ENCODE measurements around the gene RBM47.
A peak's percentile ranks its signal among the peaks of the same experiment; 100 is the strongest.
"Not testable (repeated sequence)": the region's sequence is repeated elsewhere in the genome, so short reads cannot be mapped to it uniquely, and the experiment has no call there.

RBM47 gene

GRCh38 chr4:40434126-40434687 is 195.5 kb downstream of the RBM47 start:
- no peak for DNase-seq

GRCh38 chr4:40432504-40432903 is 197.2 kb downstream of the RBM47 start:
- DNase-seq, result no peak

- not testable (repeated sequence) for DNase-seq
Measured at GRCh38 chr4:40427871-40428270, 201.8 kb downstream of the RBM47 start.

GRCh38 chr4:40427128-40427527 is 202.5 kb downstream of the RBM47 start:
- peak; percentile 80 for DNase-seq

GRCh38 chr4:40425799-40426574 is 203.7 kb downstream of the RBM47 start:
- no peak for DNase-seq

GRCh38 chr4:40423735-40424134 is 205.9 kb downstream of the RBM47 start:
- peak; percentile 34 for DNase-seq

GRCh38 chr4:40421839-40422708 is 207.6 kb downstream of the RBM47 start:
- DNase-seq, result no peak

GRCh38 chr4:40419231-40419912 is 210.3 kb downstream of the RBM47 start:
- DNase-seq, result no peak

- DNase-seq, result no peak
Measured at GRCh38 chr4:40418430-40419230, 211.0 kb downstream of the RBM47 start.

- no peak for DNase-seq
Measured at GRCh38 chr4:40417941-40418340, 211.7 kb downstream of the RBM47 start.

- DNase-seq, result no peak
Measured at GRCh38 chr4:40414673-40415072, 215.0 kb downstream of the RBM47 start.

- peak; percentile 39 for DNase-seq
Measured at GRCh38 chr4:40412866-40413795, 216.5 kb downstream of the RBM47 start.

GRCh38 chr4:40412388-40412787 is 217.3 kb downstream of the RBM47 start:
- no peak for DNase-seq

GRCh38 chr4:40409835-40410234 is 219.8 kb downstream of the RBM47 start:
- DNase-seq, result no peak

- DNase-seq, result not testable (repeated sequence)
Measured at GRCh38 chr4:40407468-40407867, 222.2 kb downstream of the RBM47 start.

- no peak for DNase-seq
Measured at GRCh38 chr4:40406340-40406739, 223.3 kb downstream of the RBM47 start.

- no peak for DNase-seq
Measured at GRCh38 chr4:40405193-40405592, 224.5 kb downstream of the RBM47 start.

- no peak for DNase-seq
Measured at GRCh38 chr4:40403081-40403480, 226.6 kb downstream of the RBM47 start.

GRCh38 chr4:40402556-40402955 is 227.1 kb downstream of the RBM47 start:
- DNase-seq, result no peak

- DNase-seq, result no peak
Measured at GRCh38 chr4:40401631-40402030, 228.0 kb downstream of the RBM47 start.

GRCh38 chr4:40401096-40401495 is 228.6 kb downstream of the RBM47 start:
- DNase-seq, result no peak

All from suppressor macrophage treated with lipopolysaccharide for 4 hours (primary cell).